OCI-LY3 (cell line): ENCODE data around the gene LINC01488.

Source experiments
- H2AFZ ChIP-seq: fragments of 200-600, 300-600 bp; shearing (Covaris generic); 2 replicates; pipeline ENCODE4 v1.6.0; 2014; ENCODE audit warnings: antibody characterized with exemption, low read depth, low read length
- H3K27ac ChIP-seq: fragments of 200-600, 300-600 bp; sonication (generic); 2 replicates; pipeline ENCODE4 v1.5.1; 2014; ENCODE audit warnings: mild to moderate bottlenecking, low read length, moderate library complexity, mixed read lengths
- H3K27me3 ChIP-seq: fragments of 200-600, 300-600 bp; sonication (generic); 2 replicates; pipeline ENCODE4 v1.6.1; 2014; ENCODE audit warnings: low read depth, low read length, mixed read lengths
- H3K36me3 ChIP-seq: fragments of 200-600, 300-600 bp; sonication (generic); replicated peaks from 2 replicates; pipeline ENCODE3; 2014; ENCODE audit warnings: low read depth, low read length, mixed read lengths
- H3K4me1 ChIP-seq: fragments of 300-600, 200-600 bp; sonication (generic); 2 replicates; pipeline ENCODE4 v1.6.1; 2014; ENCODE audit warnings: low read length, mixed read lengths
- H3K4me2 ChIP-seq: fragments of 200-600, 300-600 bp; sonication (generic); 2 replicates; pipeline ENCODE4 v1.6.1; 2014; ENCODE audit warnings: low read length, mixed read lengths
- H3K4me3 ChIP-seq: fragments of 300-600, 200-600 bp; sonication (generic); 2 replicates; pipeline ENCODE4 v1.5.1; 2014; ENCODE audit warnings: antibody characterized with exemption, mild to moderate bottlenecking, low read length, moderate library complexity
- H3K79me2 ChIP-seq: fragments of 300-600, 200-600 bp; shearing (Covaris generic); 2 replicates; pipeline ENCODE4 v1.6.1; 2014; ENCODE audit warnings: mild to moderate bottlenecking, low read length, mixed read lengths
- H3K9ac ChIP-seq: fragments of 300-600, 200-600 bp; shearing (Covaris generic); 2 replicates; pipeline ENCODE4 v1.6.0; 2014; ENCODE audit warnings: mild to moderate bottlenecking, low read length, moderate library complexity
- H3K9me3 ChIP-seq: fragments of 200-600, 300-600 bp; shearing (Covaris generic); 2 replicates; pipeline ENCODE4 v1.6.1; 2014; ENCODE audit warnings: low read length, mixed read lengths; ENCODE audit not compliant: insufficient read depth
- H4K20me1 ChIP-seq: fragments of 200-600, 300-600 bp; sonication (generic); 2 replicates; pipeline ENCODE4 v1.6.1; 2016; ENCODE audit warnings: low read length, mixed read lengths; ENCODE audit not compliant: insufficient read depth
- EZH2phosphoT487 ChIP-seq: fragments of 200-600 bp; shearing (Covaris generic); IDR thresholded peaks from 2 replicates; pipeline ENCODE4 v1.6.1; 2018; ENCODE audit warnings: antibody characterized with exemption, mixed run types, low read depth
- TF ChIP-seq, protein P1 (sequence below): fragments of 200-600, 300-600 bp; sonication (generic); IDR thresholded peaks from 2 replicates; pipeline ENCODE4 v1.5.1; 2014; ENCODE audit warnings: antibody characterized with exemption, low read length, low read depth

The LINC01488 gene

DNA sequence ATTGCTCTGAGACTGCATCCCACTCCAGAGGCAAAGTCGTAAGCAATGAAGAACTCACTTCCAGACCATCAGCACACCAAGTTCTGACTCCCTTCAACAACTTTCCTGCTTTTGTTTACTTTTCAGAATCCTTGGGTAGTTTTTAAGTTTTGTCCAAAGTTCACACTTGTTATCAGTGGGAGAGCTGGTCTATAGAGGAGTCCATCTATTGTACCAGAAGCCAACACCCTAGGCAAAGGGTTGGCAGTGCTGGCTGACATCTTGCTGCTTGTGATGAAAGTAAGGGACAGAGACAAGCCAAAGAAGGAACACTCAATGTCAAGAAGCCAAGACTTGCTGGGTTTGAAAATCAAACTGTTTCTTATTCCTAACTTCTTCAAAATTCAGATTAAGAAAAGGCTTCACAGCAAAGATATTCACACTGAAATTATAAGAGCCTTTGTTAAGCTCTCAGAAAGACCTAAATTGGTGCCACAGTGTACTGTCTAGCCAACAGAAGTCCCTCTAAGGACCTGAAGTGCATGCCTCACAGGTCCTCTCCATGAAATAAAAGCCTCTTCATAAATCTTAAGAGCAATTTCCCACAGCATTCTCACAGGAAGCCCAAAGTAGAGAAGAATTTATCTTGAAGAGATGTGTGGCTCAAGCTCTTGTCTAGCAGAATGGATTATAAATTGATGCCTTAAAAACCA lies 21.5 kb upstream of the LINC01488 start:
- H3K79me2 ChIP-seq = no peaks in the 10 kb centered on the region
- TF ChIP-seq, protein P1, sequence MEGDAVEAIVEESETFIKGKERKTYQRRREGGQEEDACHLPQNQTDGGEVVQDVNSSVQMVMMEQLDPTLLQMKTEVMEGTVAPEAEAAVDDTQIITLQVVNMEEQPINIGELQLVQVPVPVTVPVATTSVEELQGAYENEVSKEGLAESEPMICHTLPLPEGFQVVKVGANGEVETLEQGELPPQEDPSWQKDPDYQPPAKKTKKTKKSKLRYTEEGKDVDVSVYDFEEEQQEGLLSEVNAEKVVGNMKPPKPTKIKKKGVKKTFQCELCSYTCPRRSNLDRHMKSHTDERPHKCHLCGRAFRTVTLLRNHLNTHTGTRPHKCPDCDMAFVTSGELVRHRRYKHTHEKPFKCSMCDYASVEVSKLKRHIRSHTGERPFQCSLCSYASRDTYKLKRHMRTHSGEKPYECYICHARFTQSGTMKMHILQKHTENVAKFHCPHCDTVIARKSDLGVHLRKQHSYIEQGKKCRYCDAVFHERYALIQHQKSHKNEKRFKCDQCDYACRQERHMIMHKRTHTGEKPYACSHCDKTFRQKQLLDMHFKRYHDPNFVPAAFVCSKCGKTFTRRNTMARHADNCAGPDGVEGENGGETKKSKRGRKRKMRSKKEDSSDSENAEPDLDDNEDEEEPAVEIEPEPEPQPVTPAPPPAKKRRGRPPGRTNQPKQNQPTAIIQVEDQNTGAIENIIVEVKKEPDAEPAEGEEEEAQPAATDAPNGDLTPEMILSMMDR = no peak
- TF ChIP-seq EZH2phosphoT487 = no peak
- peaks cover 3% of the 10 kb centered on the region for H3K36me3 ChIP-seq
- H3K27ac ChIP-seq = no peak overlapping the region
- no peak overlapping the region for H3K4me2 ChIP-seq
- no peaks in the 10 kb centered on the region for H3K4me1 ChIP-seq
- H3K9me3 ChIP-seq = peaks cover 10% of the 10 kb centered on the region
- no peaks in the 10 kb centered on the region for H4K20me1 ChIP-seq
- H3K4me3 ChIP-seq = no peak overlapping the region
- no peak overlapping the region for H3K9ac ChIP-seq
- no peak overlapping the region for H2AFZ ChIP-seq
- peaks cover 44% of the 10 kb centered on the region for H3K27me3 ChIP-seq

DNA sequence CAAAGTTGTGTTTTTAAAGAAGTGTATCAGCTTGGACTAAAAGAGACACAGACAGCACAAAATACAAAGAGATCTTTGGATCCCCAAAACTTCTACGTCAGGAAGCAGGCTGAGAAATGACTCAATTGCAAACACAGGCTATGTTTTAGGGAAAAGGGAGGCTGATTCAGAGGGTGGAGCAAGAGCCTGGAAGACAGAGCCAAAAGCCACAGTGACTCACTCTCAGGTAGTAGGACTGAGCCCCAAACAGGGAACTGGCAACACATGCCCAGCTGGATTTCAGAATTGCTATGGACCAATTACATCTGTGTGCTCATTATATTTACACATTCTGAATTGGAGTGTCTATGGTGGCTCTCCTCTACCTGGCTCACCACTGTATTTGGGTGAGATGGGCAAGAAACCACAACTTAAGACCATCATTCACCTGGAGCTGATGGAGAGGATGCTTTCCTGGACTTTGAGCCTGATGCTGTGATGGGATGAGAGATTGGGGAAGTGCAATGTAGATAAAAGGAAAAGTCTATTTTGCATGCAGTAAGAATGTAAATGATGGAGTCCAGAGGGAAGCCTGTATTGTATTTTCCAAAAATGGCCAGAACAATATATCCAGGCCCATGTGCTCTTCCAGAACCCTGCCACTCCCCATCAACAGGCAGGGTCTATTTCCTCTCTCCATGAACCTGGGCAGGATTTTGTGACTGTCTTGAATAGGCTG lies 20.8 kb upstream of the LINC01488 start:
- no peaks in the 10 kb centered on the region for H3K79me2 ChIP-seq
- H3K27ac ChIP-seq = no peak overlapping the region
- H2AFZ ChIP-seq = no peak overlapping the region
- no peak overlapping the region for H3K4me2 ChIP-seq
- peaks cover 10% of the 10 kb centered on the region for H3K9me3 ChIP-seq
- TF ChIP-seq, protein P1 = no peak
- TF ChIP-seq EZH2phosphoT487 = no peak
- H4K20me1 ChIP-seq = no peaks in the 10 kb centered on the region
- H3K4me1 ChIP-seq = no peaks in the 10 kb centered on the region
- H3K4me3 ChIP-seq = no peak overlapping the region
- H3K9ac ChIP-seq = no peak overlapping the region
- peaks cover 44% of the 10 kb centered on the region for H3K27me3 ChIP-seq
- H3K36me3 ChIP-seq = peaks cover 3% of the 10 kb centered on the region

DNA sequence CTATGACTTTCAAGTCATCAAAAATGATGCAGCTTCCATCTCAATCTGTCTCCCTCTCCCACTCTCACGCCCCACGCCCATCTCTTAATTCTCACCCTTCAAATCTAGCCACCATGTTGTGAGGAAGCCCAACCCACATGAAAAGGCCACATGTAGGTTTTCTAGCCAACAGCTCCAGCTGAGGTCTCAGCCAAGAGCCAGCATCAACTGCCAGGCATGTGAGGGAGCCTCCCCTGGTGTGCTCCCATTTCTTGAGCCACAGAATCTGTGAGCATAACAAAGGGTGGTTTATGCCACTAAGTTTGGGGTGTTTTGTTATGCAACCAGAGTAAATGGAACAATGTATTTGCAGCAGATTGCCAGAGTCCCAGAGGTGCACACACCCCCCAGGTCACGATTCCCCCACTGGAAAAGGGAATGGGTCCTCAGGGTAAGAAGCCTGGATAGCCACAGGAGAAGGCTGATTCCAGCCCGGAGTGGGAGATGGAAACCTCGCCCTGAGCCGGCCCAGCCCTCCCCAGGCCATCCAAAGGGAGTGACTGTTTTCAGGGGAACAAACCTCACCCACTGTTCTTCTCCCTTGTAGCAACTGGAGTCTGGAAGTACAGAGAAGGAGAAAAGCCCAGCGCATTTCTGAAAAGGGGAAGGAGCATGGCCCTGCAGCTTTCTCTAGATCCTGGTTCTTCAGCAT lies 20.0 kb upstream of the LINC01488 start:
- no peaks in the 10 kb centered on the region for H3K79me2 ChIP-seq
- no peaks in the 10 kb centered on the region for H4K20me1 ChIP-seq
- H3K9ac ChIP-seq = no peak overlapping the region
- H2AFZ ChIP-seq = no peak overlapping the region
- peaks cover 3% of the 10 kb centered on the region for H3K36me3 ChIP-seq
- H3K4me3 ChIP-seq = no peak overlapping the region
- H3K4me1 ChIP-seq = no peaks in the 10 kb centered on the region
- no peak overlapping the region for H3K27ac ChIP-seq
- peaks cover 10% of the 10 kb centered on the region for H3K9me3 ChIP-seq
- TF ChIP-seq EZH2phosphoT487 = no peak
- TF ChIP-seq, protein P1 = no peak
- peaks cover 44% of the 10 kb centered on the region for H3K27me3 ChIP-seq
- H3K4me2 ChIP-seq = no peak overlapping the region
